COLO829 (cell line): Measurements from ENCODE around the gene ZC3H10.
A peak's percentile ranks its signal among the peaks of the same experiment; 100 is the strongest.
"Not testable (repeated sequence)": the region's sequence is repeated elsewhere in the genome, so short reads cannot be mapped to it uniquely, and the experiment has no call there.

Experiments used
- DNase-seq: peaks from one replicate; pipeline ENCODE4 v3.0.0; 2012; ENCODE audit warnings: low spot score

ZC3H10 gene

DNA sequence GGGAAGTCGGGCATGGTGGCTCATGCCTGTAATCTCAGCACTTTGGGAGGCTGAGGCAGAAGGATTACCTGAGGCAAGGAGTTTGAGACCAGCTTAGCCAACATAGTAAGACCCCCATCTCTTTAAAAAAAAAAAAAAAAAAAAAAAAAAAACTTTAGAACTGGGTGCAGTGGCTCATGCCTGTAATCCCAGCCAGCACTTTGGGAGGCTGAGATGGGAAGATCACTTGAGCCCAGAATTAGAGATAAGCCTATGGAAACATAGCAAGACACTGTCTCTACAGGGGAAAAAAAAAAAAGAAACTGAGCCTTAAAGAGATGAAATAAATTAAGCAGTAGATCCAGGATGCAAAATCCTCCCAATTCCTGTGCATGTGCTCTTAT lies 15.4 kb upstream of the ZC3H10 start:
- DNase-seq: no peak

DNA sequence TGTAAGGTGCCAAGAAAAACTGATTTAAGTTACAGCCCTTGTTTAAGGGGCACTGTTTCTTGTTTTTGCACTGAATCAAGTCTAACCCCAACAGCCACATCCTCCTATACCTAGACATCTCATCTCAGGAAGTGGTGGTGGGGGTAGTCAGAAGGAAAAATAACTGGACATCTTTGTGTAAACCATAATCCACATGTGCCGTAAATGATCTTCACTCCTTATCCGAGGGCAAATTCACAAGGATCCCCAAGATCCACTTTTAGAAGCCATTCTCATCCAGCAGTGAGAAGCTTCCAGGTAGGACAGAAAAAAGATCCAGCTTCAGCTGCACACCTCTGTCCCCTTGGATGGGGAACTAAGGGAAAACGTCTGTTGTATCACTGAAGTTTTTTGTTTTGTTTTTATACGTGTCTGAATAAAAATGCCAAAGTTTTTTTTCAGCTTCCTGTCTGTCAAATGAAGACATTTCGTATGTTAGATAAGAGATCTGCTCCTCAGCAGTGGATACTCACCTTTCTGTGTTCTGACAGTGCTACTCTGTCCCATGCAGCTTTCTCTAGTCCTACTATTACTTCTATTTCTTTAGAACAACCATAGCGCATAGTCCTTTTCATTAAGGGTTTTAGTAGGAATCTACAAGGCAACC lies 14.9 kb upstream of the ZC3H10 start:
- no peak for DNase-seq

DNA sequence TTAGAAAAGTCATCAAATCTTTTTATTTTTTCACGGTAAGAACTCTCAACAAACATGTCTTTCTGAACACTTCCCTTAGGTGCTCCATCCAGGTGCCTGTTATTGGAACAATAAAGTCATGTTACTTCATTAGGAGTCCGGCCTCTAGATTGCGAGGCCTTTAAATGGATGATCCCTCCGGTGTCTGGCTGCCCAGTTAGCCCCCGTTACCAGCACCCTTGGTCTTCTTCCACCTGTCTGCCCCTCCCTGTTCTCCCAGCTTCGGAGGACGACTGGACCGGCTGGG lies 14.3 kb upstream of the ZC3H10 start:
- DNase-seq: no peak

DNA sequence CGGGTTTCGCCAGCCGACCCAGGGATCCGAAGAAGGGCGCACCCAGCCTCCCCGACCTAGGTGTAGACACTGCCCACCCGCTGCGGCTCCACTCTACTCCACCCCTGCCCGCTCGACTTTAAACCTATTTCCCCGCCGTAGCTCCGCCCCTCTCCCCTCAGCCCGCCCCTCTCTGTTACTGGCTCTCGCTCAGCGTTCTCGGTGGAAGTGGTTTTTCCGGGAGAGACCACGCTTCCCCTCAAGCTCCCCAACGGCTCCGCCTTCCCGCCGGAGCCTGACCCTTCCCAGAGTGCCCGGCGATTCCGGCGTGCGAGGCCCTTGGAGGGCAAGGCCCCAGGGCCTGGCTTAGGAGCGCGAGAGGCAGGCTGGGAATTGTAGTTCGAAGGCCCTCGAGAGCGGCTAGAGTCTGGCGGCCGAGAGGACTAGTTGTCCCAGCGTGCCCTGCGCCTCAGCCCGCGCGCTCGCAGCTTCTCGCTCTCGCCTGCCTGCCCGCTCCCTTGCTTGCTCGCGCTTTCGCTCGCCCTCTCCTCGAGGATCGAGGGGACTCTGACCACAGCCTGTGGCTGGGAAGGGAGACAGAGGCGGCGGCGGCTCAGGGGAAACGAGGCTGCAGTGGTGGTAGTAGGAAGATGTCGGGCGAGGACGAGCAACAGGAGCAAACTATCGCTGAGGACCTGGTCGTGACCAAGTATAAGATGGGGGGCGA lies 13.8 kb upstream of the ZC3H10 start, which contains the start of gene PA2G4:
Gene PA2G4 (plus strand): TSS at position 451 of the 706 bp plus-strand sequence. CDS start 179 bp downstream, at position 630.
- peak; percentile 96 for DNase-seq

DNA sequence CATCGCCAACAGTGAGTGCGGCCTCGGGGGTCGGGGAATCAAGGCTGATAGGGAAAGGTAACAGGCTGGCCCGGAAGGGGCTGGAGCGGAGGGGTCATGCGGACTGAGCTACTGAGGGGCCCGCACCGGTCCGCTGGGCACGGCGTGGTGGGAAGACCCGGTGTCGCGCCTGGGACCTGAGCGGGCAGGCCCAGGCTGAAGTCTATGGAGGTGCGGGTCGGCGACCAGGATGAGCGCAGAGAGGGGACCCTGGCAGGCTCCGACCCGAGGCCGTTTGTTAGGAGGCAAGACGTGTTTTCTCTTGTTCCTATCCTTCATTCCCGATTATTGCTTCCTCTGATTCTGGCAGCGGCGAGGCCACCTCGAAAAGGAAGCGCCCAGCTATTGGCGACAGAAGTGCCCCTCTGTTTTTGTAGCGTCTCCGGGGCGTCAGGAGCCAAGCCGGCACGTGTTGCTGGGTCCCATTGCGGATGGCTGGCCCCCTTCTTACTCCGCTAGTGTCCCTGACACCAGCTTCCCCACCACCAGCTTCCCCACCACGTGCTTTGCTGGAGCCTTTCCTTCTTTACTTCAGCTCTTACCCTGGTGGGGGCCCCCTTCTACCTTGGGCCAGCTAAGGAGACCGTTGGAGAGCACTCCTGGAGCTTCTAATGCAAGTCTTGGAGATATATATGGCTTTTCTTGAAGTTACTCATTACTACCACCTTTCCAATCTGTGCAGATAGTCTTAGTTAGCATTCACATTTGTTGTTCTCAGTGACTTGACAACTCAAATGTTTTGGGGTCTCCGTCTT lies 13.1 kb upstream of the ZC3H10 start:
- no peak for DNase-seq

DNA sequence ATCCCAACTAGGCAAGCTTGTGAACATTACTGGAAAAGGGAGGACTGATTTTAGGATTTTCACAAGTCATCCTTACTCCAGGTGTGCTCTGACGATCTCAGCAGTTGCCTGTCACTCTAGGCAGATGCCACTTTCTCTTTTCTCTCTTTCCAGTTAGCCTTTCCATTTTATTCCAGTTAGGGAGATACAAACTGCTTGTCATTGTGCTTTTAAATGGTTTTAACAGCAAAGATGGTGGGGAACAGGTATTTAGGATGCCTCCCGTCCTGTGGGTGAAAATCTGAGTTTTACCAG lies 12.5 kb upstream of the ZC3H10 start:
- DNase-seq: no peak

DNA sequence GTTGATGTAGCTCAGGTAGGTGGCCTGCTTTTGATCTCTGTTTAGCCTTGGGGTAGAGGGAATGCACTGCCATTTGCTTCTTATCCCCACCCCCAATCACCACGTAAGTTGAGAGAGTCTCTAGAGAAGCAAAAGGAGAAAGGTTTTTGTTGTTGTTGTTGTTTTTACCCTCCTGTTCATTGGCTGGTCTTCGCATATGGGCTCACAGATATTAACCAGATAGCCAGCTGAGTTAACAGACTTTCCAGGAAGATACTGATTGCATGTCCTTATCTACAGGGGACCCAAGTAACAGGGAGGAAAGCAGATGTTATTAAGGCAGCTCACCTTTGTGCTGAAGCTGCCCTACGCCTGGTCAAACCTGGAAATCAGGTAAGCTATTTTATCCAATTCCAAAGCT lies 10.8 kb upstream of the ZC3H10 start:
- no peak for DNase-seq

DNA sequence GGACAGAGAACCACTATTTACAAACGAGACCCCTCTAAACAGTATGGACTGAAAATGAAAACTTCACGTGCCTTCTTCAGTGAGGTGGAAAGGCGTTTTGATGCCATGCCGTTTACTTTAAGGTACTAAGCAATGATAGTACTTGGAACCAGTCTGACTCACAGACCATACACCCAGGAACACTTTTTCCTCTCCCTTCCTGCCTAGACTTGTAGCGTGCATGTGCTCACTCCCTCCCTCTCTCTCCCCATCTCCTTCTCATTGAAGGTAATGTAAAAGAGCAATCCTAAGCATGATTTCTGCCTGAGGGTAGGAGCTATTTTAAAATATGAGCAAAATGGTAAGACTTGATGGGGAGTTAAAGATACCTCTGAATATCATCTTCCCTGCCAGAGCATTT lies 7.5 kb upstream of the ZC3H10 start:
- DNase-seq: no peak

DNA sequence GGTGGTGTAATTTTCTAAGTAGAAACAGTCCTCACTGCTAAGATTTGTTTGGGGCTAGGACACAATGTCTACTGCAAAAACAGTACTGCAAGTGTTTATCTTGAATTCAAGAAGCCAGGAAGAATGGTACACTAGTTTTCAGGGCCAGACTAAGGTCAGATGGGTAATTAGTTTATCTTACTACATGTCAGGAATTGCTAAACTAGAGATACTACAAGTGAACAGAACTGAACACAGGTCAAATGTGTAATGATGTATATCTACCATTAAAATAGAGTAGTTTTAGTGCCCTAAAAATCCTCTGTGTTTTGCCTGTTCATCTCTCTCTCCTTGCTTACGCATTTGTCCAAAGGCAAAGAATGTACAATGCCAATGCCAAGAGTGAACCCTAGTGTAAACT lies 4.0 kb upstream of the ZC3H10 start:
- no peak for DNase-seq

DNA sequence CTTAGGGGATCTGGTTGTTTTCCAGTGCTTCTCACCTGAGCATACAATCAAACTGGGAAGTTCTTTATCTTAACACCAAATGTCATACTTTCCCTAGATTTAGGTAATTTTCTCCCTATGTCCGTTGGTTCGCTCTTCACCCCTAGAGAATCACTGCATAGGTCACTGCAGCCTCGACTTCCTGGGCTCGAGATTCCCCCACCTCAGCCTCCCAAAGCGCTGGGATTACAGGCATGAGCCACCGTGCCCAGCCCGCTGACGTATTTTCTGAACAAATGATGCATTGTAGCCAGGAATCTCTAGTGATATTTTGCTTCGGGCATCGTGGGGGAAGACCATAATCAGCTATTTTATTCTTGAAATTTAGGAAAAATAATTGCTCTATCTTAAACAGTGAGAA lies 2.7 kb upstream of the ZC3H10 start:
- no peak for DNase-seq

DNA sequence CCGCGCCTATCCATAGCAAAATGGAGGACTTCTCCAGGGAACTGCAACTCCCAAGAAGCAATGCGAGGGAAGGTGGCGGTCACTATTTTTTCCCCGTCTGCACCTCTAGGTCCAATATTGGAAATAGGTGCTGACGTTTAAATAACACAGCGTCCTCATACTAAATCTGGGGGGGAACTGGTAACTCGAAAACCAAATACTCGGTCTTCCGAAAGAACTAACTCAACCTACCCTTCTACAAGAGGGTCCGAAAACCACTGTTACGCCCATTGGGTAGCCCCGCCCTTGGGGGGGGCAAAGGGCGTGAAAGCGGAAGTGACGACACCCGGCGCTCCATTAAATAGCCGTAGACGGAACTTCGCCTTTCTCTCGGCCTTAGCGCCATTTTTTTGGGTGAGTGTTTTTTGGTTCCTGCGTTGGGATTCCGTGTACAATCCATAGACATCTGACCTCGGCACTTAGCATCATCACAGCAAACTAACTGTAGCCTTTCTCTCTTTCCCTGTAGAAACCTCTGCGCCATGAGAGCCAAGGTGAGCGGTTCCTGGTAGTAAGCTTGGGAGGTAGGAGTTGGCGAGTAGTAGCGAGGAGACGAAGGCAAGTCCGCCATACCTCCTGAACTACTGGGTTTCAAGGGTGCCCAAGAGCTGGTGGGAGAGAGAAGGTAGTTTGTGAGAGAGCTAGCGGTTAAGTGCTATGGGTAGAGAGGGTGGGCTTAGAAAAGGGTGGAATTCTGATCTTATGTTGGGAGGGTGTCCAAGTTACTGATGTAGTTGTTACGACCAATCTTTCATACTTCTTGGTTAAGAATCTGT lies 1.6 kb upstream of the ZC3H10 start, which contains the start of gene RPL41:
Gene RPL41 (plus strand): TSS at position 367 of the 815 bp plus-strand sequence.
- peak; percentile 83 for DNase-seq

DNA sequence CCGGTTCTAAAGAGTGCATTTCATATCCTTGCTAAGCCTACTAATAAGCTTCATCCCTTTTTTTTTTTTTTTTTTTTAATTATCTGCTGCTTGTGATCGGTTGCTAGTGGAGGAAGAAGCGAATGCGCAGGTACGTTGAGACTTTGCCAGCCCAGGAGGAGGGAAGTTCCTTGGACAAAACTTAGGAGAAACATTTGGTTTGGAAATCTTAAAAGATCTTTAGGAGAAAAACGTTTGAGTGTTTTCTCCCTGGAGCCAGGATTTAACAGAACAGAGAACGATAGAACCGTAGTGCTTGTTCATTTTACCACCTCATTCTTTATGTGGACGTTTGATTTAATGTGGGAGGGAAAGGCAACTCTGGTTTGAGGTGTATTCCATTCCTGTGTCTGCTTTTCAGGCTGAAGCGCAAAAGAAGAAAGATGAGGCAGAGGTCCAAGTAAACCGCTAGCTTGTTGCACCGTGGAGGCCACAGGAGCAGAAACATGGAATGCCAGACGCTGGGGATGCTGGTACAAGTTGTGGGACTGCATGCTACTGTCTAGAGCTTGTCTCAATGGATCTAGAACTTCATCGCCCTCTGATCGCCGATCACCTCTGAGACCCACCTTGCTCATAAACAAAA lies 872 bp upstream of the ZC3H10 start:
- not testable (repeated sequence) for DNase-seq

DNA sequence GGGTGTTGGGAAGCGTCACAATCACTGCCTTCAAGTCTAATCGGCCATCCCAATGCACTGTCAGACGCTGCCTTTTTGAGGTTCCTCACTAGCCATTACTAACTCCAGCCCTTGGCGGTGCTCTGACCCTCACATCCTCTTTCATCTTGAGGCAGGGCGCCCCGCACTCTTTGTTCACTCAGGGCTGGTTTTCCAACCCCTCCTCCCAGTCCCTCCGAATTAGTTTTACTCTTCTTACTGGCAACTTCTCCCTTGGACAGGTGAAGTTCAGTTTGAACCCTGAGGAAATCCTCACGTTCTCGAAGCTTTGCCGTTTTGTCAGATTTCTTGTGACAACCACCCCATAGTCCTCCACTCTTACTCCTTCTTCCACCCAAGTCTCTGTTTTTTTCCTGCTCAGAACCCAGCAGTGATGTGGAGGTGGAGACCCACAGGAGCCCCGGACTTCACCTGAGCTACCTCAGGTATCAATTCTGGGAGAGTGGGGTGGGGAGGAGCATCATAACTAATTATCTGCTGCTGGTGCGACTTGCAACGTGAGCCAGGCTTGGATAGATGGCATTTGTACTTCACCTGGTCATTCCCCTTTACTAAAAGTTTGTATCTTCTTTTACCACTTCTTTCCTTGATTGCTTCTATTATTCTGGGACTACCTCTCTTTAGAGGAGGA lies 757 bp downstream of the ZC3H10 start:
- no peak for DNase-seq

DNA sequence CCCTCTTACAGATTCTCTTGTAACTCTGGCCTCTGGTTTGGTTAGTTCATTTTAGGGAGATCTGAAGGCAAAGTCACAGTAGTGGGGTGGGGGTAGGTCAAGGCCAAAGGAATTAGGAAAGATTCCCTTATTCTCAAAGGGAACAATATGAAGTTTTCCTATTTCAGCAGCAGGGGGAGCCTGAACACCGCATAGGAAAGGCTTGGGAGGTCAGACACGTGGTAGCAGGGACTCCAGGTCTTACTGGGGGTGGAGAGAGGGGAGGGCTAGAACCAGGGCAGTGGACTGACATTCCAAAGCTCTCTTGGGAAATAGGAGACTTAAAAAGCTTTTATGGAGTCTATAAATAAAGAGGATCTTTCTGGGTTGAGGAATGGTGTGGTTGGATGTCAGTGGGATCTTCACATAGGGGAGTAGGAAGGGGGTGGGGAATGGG lies 1.3 kb downstream of the ZC3H10 start:
- DNase-seq: peak; percentile 96

DNA sequence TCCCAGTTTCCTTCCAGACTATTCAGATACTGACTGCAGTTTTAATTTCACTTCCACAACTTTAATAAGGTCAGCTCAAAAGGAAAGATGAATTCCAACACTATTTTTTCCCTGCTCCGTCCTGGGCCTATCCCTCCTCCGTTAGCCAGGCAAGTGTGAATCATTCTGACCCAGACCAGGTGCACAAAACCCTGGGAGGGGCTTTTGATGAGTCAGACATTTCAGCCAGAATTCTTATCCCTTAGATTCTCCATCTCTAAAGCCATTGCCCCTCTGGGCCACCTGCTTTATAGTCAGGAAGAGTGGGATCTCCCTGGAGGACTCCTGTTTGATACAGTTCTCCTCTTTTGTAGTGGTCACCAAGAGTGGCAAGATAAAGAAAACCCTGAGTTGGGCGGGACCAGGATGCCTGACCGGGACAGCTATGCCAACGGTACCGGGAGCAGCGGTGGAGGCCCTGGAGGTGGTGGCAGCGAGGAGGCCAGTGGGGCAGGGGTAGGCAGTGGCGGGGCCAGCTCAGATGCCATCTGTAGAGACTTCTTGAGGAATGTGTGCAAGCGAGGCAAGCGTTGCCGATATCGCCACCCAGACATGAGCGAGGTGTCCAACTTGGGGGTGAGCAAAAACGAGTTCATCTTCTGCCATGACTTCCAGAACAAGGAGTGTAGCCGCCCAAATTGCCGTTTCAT lies 2.2 kb downstream of the ZC3H10 start:
- no peak for DNase-seq

DNA sequence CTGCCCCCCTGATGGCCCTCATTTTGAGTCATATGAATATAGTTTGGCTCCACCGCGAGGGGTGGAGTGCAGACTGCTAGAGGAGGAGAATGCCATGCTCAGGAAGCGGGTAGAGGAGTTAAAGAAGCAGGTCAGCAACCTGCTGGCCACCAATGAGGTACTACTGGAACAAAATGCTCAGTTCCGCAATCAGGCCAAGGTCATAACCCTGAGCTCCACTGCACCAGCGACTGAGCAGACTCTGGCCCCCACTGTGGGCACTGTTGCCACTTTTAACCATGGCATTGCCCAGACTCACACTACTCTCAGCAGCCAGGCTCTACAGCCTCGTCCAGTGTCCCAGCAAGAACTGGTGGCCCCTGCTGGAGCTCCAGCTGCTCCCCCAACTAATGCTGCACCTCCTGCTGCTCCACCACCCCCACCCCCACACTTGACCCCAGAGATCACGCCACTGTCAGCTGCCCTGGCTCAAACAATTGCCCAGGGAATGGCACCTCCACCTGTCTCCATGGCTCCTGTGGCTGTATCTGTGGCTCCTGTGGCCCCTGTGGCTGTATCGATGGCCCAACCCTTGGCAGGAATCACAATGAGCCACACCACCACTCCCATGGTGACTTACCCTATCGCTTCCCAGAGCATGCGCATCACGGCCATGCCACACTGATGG lies 3.3 kb downstream of the ZC3H10 start:
- DNase-seq: no peak

DNA sequence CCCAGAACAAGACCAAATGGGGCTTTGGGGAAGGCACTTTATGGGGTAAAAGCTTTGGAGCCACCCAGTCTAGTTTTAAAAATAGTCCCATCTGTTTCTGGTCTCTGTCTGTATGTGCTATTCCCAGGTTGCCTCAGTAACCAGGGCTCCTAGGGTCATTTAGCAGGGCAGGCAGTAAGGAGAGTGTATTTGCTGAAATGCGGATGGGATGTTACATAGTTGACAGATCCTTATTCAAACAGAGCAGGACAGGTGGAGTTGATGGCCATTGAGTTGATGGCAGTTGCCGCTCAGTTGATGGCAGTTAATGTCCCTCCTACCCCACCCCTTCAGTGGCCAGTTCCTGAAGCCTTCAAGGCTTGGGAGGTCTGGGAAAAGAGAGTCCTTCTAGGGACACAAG lies 4.6 kb downstream of the ZC3H10 start:
- no peak for DNase-seq

DNA sequence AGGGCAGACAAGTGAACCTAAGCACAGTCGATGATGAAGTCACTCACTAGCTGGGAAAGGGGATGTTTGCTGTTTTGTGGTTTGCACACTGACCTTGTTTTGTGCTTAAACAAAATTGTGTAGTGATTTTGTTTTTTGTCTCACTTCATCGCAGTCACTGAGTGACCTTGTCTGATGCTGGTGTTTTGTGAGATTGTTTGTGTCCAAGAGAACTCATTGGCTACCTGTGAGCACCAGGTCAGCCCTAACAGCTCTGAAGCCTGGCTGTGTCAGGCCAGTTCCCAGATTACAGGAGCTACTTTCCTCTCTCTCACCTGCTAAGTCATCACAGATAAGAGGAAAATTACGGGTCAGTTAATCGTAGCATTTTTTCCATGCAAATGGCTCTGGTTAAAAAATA lies 6.1 kb downstream of the ZC3H10 start:
- no peak for DNase-seq

DNA sequence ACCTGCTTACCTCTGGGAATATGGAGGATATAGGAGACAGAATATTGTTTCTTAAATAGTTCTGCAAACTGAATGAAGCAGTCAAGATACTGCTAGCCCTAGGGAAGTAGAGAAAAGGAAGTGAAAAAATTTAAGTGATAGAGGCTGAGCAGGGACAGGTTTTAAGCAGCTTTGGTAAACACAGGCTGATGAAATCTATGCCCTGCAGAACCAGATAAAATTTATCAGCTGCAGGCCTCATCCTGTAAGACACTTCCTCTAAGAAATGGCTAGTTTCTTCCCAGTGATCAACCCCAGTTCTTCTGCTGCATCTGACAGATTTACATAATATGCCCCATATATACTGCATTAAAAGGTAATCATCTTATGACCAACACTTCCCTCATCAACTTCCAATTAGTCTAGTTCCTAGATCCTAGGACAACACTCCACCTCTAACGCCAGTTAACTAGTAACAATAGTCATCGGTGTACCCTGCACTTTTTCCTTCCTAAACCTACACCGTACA lies 8.7 kb downstream of the ZC3H10 start:
- no peak for DNase-seq

DNA sequence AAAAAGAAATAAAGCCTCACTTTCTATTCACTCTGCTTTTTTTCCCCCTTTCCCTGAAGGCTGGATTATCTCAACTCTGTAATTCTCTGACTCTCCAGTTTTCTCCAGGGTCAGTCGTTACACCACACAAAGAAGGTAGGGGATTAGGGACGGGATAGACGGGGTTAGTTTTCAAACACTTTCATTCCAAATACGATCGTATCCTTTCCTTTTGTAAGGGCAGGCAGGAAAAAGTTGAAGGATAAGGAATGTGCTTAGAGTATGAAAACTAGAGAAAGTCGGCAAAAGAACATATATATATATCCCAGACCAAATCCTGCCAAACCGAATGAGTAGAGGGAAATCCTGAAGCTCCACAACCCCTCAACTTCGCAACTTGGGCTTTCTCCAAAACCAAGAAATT lies 9.4 kb downstream of the ZC3H10 start:
- DNase-seq: no peak
